BLaER1 (cell line): ENCODE results near the gene ICOSLG.
A peak's percentile ranks its signal among the peaks of the same experiment; 100 is the strongest.
"Not testable (repeated sequence)": the region's sequence is repeated elsewhere in the genome, so short reads cannot be mapped to it uniquely, and the experiment has no call there.

Source experiments
- H3K27ac ChIP-seq: shearing (Covaris generic); formaldehyde crosslinking; 2 replicates; pipeline ENCODE4 v1.8.1; 2022
- H3K27me3 ChIP-seq: shearing (Covaris generic); formaldehyde crosslinking; 2 replicates; pipeline ENCODE4 v1.8.1; 2022
- H3K36me3 ChIP-seq: shearing (Covaris generic); formaldehyde crosslinking; 2 replicates; pipeline ENCODE4 v1.8.1; 2022
- H3K4me1 ChIP-seq: shearing (Covaris generic); formaldehyde crosslinking; 2 replicates; pipeline ENCODE4 v1.8.1; 2022
- H3K4me2 ChIP-seq: shearing (Covaris generic); formaldehyde crosslinking; 2 replicates; pipeline ENCODE4 v1.8.1; 2022
- H3K4me3 ChIP-seq: shearing (Covaris generic); formaldehyde crosslinking; 2 replicates; pipeline ENCODE4 v1.8.1; 2022
- H3K9ac ChIP-seq: shearing (Covaris generic); formaldehyde crosslinking; 2 replicates; pipeline ENCODE4 v1.8.1; 2022
- H3K9me3 ChIP-seq: shearing (Covaris generic); formaldehyde crosslinking; 2 replicates; pipeline ENCODE4 v1.8.1; 2022
- H4K20me1 ChIP-seq: shearing (Covaris generic); formaldehyde crosslinking; 2 replicates; pipeline ENCODE4 v1.8.1; 2022
- Cebpa-rat ChIP-seq: shearing (Covaris generic); IDR thresholded peaks from 2 replicates; pipeline ENCODE4 v1.8.1; 2022

ICOSLG gene, protein sequence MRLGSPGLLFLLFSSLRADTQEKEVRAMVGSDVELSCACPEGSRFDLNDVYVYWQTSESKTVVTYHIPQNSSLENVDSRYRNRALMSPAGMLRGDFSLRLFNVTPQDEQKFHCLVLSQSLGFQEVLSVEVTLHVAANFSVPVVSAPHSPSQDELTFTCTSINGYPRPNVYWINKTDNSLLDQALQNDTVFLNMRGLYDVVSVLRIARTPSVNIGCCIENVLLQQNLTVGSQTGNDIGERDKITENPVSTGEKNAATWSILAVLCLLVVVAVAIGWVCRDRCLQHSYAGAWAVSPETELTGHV

DNA sequence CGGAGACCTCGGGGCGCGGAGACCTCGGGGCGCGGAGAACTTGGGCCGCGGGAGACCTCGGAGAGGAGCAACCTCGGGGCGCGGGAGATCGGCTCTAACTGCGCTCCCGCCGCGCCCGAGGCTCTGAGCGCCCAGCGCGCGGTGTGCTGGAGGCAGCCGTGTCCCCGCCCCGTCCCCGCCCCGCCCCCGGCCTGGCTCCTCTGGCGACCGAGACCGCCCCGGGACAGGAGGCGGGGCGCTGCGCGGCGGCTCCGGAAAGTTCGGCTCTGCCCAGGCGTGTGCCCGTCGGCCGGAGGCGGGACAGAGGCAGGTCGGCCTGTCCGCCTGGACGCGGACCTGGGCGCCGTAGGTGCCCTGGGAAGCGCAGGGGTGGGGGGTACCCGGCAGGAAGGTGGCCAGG lies at the start of gene ICOSLG:
Gene ICOSLG (minus strand): TSS at position 102 of the 400 bp plus-strand sequence. CDS start 126 bp downstream, outside the sequence.
- not testable (repeated sequence) for H4K20me1 ChIP-seq, H3K4me3 ChIP-seq, H3K27me3 ChIP-seq, H3K9ac ChIP-seq, H3K4me1 ChIP-seq, H3K4me2 ChIP-seq, H3K36me3 ChIP-seq, H3K27ac ChIP-seq, H3K9me3 ChIP-seq

DNA sequence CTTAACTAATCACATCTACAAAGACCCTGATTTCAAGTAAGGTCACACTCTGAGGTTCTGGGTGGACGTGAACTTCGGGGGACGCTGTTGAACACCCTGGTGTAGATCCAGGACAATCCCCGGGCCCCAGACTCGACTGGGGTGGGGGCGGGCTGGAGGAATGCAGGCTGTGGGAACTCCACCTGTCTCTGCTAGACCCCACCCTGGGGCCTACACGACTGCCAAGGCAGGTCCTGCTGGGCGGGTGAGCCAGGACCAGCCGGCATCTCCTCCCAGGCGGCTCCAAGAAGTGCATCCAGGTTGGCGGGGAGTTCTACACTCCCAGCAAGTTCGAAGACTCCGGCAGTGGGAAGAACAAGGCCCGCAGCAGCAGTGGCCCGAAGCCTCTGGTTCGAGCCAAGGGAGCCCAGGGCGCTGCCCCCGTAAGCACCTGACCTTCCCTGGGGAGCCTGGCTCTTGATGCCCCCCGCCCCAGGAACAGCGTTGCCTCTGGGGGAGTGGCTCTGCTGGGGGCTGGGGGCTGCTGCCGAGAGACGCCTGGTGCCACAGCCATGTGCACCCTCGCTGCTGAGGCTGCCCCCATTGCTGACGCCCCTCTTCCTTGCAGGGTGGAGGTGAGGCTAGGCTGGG lies 48.8 kb upstream of the ICOSLG start:
- Histone ChIP-seq H3K27ac (peak overlapping the region; percentile 6; the same call in 1 of the 2 replicates), H3K9ac (no peak overlapping the region), H3K36me3 (no peaks in the 10 kb centered on the region), H3K4me3 (no peak overlapping the region), H3K27me3 (no peaks in the 10 kb centered on the region), H3K4me2 (no peak overlapping the region), H3K9me3 (no peaks in the 10 kb centered on the region), H4K20me1 (no peaks in the 10 kb centered on the region), H3K4me1 (peaks cover 47% of the 10 kb centered on the region)
- TF ChIP-seq Cebpa-rat: no peak

DNA sequence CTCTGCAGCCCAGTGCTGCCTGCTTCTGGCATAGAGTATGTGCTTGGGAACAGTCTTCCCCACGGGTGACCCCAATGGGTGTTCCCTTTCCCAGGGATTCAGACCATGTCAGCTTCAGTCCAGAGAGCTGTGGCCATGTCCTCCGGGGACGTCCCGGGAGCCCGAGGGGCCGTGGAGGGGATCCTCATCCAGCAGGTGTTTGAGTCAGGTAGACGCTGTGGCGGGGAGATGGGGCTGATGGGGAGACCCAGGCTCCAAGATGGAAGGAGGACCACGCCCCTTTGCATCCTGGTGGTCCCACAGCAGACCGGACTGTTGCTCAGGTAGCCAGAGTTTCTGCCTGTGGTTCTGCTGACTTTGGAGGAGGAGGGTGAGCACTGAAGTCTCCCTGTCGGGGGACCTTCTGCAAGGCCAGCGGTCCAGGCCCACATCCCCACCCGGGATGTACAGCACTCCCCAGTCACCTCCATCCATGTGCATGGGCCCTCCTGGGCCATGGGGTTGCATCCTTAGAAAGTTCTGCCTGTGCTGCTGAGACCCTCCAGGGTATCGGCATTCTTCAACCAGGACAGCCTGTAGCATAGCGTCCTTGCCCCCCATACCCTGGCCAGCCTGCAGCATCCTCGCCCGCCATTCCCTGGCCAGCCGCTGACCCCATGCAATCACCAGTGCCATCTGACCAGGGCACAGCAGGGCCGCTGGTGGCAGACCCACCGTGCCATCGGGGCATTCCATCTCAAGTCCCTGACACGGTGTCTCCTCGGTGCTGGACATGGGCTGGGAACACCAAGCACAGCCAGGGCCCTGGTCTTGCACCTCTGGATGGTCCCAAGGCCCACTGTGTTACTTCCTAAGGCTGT lies 47.7 kb upstream of the ICOSLG start:
- H3K27ac ChIP-seq: no peak overlapping the region
- no peak overlapping the region for H3K4me2 ChIP-seq
- no peak for TF ChIP-seq Cebpa-rat
- H3K4me1 ChIP-seq: peaks cover 51% of the 10 kb centered on the region
- no peaks in the 10 kb centered on the region for H3K36me3 ChIP-seq
- H3K4me3 ChIP-seq: no peak overlapping the region
- no peaks in the 10 kb centered on the region for H3K9me3 ChIP-seq
- no peaks in the 10 kb centered on the region for H3K27me3 ChIP-seq
- no peak overlapping the region for H3K9ac ChIP-seq
- no peaks in the 10 kb centered on the region for H4K20me1 ChIP-seq

DNA sequence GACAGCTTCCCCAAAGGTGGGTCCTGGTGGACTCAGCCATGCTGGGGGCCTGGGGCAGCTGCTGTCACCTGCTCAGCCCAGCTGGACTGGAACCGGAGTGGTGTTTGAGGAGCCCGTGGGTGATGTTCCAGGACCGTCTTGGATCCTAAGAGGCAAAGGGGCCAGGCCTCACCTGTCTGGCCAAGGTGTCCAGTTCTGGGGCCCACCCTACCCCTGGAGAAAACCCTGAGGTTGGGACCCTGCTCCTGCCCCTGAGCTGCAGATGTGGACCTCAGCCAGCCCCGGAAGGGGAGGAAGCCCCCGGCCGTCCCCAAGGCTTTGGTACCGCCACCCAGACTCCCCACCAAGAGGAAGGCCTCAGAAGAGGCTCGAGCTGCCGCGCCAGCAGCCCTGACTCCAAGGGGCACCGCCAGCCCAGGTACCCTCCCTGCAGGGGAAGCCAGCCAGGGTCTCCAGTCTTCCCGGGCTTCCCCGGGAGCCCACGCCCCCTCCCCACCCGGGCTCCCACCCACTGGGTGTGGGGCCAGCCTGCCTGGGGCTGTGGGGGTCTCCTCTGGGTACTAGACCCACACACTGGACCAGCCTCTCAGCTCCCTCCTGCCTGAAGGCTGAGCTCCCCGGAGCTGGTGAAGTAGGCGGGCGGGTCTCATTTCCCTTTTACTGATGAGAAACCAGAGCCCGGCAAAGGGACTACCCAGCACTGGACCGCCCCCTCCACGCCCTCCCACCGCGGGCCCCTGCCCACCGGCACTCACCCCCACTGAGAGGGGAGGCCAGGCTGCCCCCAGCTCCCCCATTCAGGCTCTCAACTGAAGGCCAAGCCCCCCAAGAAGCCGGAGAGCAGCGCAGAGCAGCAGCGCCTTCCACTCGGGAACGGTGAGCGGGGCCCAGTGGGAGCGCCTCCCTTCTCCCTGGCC lies 46.2 kb upstream of the ICOSLG start:
- Histone ChIP-seq H4K20me1 (no peaks in the 10 kb centered on the region), H3K9ac (no peak overlapping the region), H3K4me2 (peak overlapping the region; percentile 43), H3K4me3 (no peak overlapping the region), H3K36me3 (no peaks in the 10 kb centered on the region), H3K27ac (peak overlapping the region; percentile 51; the same call in 1 of the 2 replicates), H3K4me1 (peaks cover 58% of the 10 kb centered on the region), H3K9me3 (no peaks in the 10 kb centered on the region), H3K27me3 (no peaks in the 10 kb centered on the region)
- no peak for TF ChIP-seq Cebpa-rat

DNA sequence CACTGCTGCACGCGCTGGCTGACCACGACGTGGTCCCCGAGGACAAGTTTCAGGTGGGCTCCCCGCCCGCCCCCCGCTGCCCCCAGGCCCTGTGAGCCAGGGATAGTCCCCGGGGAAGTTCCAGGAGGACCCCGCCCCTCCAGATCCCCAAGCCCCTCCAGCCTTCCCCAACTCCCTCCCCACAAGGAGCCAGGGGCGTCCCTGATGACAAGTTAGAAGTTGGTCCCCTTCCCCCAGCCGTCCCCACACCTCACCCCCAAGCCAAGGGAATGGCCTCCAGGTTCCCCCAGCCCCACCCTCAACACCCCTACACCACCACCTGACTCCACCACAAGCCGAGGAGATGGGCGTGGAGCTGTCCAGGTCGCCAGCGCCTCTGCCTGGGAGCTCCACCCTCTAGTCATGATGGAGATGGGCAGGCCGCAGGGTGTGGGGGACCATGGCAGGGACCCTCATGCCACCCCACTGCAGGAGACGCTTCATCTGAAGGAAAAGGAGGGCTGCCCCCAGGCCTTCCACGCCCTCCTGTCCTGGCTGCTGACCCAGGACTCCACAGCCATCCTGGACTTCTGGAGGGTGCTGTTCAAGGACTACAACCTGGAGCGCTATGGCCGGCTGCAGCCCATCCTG lies 45.5 kb upstream of the ICOSLG start:
- H3K27ac ChIP-seq: no peak overlapping the region
- no peaks in the 10 kb centered on the region for H3K9me3 ChIP-seq
- H4K20me1 ChIP-seq: no peaks in the 10 kb centered on the region
- TF ChIP-seq Cebpa-rat: no peak
- H3K9ac ChIP-seq: no peak overlapping the region
- H3K27me3 ChIP-seq: no peaks in the 10 kb centered on the region
- H3K4me1 ChIP-seq: peaks cover 63% of the 10 kb centered on the region
- peak overlapping the region; percentile 43 for H3K4me2 ChIP-seq
- H3K4me3 ChIP-seq: no peak overlapping the region
- no peaks in the 10 kb centered on the region for H3K36me3 ChIP-seq

DNA sequence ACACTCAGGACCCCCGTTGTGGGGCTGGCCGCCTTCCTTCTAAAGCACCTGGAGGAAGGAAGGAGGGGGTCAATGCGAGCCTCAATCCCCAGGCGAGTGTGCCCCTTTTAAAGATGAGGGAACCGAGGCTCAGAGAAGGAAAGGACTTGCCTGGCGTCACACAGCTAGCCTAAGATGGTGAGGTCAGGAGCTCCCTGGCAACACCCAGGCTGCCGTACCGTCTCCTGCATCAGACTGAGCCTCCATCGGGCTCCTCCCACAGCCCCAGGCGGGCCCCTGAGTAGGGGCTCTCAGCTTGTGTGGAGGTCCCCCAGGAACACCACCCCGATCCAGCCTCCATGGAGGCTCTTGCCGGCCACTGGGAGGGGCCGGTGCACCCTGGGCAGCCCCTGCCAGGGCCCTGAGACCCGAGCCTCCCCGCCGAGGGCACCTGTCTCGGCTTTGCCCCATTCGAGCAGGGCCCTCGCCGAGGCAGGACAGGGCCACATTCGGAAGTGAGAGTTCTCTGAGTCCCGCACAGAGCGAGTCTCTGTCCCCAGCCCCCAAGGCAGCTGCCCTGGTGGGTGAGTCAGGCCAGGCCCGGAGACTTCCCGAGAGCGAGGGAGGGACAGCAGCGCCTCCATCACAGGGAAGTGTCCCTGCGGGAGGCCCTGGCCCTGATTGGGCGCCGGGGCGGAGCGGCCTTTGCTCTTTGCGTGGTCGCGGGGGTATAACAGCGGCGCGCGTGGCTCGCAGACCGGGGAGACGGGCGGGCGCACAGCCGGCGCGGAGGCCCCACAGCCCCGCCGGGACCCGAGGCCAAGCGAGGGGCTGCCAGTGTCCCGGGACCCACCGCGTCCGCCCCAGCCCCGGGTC lies 44.6 kb upstream of the ICOSLG start, which contains the start of gene AIRE:
Gene AIRE (plus strand): TSS at position 739 of the 855 bp plus-strand sequence. CDS start 131 bp downstream, outside the sequence.
- no peak within 1 kb of the TSS for H3K4me3 ChIP-seq
- H3K4me2 ChIP-seq: peak within 1 kb of the TSS; percentile 86
- H3K36me3 ChIP-seq: no peaks in the 10 kb centered on the region

DNA sequence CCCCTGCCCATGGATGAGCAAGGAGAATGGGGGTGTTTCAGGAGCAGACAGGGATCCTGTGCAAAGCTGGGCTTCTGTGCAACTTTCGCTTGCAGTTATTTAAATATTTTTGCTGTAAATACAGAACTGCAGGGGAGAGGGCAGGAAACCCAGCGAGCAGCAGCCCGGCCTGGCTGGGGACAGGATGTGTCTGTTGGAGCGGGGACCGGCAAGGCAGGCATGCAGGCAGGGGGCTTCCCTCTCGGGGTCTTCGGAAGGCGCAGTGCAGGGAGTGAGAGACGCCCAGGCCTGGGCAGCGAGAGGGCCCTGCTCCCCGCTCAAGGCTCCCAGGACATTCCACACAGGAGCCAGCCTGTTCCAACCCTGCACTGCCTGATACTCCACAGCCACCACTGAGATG lies 43.2 kb upstream of the ICOSLG start:
- Histone ChIP-seq H3K4me1 (peaks cover 85% of the 10 kb centered on the region), H3K9me3 (no peaks in the 10 kb centered on the region), H4K20me1 (no peaks in the 10 kb centered on the region), H3K9ac (peak overlapping the region; percentile 44; the same call in 1 of the 2 replicates), H3K27ac (peak overlapping the region; percentile 57), H3K4me3 (no peak overlapping the region), H3K36me3 (no peaks in the 10 kb centered on the region), H3K27me3 (no peaks in the 10 kb centered on the region), H3K4me2 (peak overlapping the region; percentile 86)
- TF ChIP-seq Cebpa-rat: no peak

More for the DNA sequence above, 44.6 kb upstream of the ICOSLG start, which contains the start of gene AIRE:
- Histone ChIP-seq H3K9me3 (no peaks in the 10 kb centered on the region), H3K27ac (0 out of 2 replicates have a peak within 1 kb of the TSS, but pooled peaks have one; percentile 51), H3K4me1 (peaks cover 71% of the 10 kb centered on the region), H3K9ac (no peak within 1 kb of the TSS), H4K20me1 (no peaks in the 10 kb centered on the region), H3K27me3 (no peaks in the 10 kb centered on the region)
- no peak for TF ChIP-seq Cebpa-rat

DNA sequence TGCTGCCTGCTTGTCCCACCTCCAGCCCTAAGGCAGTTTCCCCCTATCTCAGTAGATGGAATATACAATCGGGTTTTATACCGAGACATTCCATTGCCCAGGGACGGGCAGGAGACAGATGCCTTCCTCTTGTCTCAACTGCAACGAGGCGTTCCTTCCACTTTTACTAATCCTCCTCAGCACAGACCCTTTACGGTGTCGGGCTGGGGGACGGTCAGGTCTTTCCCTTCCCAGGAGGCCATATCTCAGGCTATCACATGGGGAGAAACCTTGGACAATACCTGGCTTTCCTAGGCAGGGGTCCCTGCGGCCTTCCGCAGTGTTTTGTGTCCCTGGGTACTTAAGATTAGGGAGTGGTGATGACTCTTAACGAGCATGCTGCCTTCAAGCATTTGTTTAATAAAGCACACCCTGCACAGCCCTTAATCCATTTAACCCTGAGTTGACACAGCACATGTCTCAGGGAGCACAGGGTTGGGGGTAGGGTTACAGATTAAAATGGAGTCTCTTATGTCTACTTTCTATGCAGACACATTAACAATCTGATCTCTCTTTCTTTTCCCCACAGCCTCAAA lies 42.6 kb upstream of the ICOSLG start:
- peak overlapping the region; percentile 86 for H3K4me2 ChIP-seq
- peaks cover 89% of the 10 kb centered on the region for H3K4me1 ChIP-seq
- H3K27ac ChIP-seq, H3K36me3 ChIP-seq, H3K4me3 ChIP-seq, H3K9ac ChIP-seq, H4K20me1 ChIP-seq, H3K9me3 ChIP-seq, H3K27me3 ChIP-seq: not testable (repeated sequence)
